ENCODE data around the gene BRCA2. TPM values are rescaled to one million over a fixed set of nuclear protein-coding genes. Genes with fewer than 3 reads are reported as not detected.

Gene BRCA2
- total RNA-seq, 1 experiment from 2014 or later: 29.8 TPM

GRCh38 chr13:32297206-32297605 lies 18.1 kb upstream of the BRCA2 start:
- no peaks in the 10 kb centered on the region for H3K27me3 ChIP-seq (replicated peaks; ENCODE audit: control insufficient read depth, insufficient read depth, low read length)
- H3K36me3 Mint-ChIP-seq (ENCODE audit: insufficient read depth, unreplicated experiment): no peaks in the 10 kb centered on the region
- no peaks in the 10 kb centered on the region for H3K36me3 ChIP-seq (ENCODE audit: control insufficient read depth, insufficient read depth, low read length)
- H3K4me3 Mint-ChIP-seq (ENCODE audit: unreplicated experiment): no peak overlapping the region
- CTCF ChIA-PET: no interaction called here
- no peak overlapping the region for H3K27ac Mint-ChIP-seq (ENCODE audit: unreplicated experiment)
- no peak for DNase-seq
- intact Hi-C loops (cut with micrococcal nuclease; ENCODE audit: unreplicated experiment): no loop called here
- no peaks in the 10 kb centered on the region for H3K9me3 Mint-ChIP-seq (ENCODE audit: unreplicated experiment)
- H3K9me3 ChIP-seq: no peaks in the 10 kb centered on the region
- H3K27me3 Mint-ChIP-seq (ENCODE audit: insufficient read depth, unreplicated experiment): no peaks in the 10 kb centered on the region
- no peaks in the 10 kb centered on the region for H3K4me1 Mint-ChIP-seq (ENCODE audit: low read depth, unreplicated experiment)
- POLR2A ChIA-PET: no interaction called here
- no peak for TF ChIP-seq CTCF (IDR thresholded peaks at IDR 0.05; ENCODE audit: insufficient read depth in 1 of 2, low read depth in 1 of 2, low read length in 1 of 2, severe bottlenecking in 1 of 2, unreplicated experiment in 1 of 2)
- BruUV-seq (replicated peaks): no TSS peak
- no peak overlapping the region for H3K4me3 ChIP-seq (ENCODE audit: low read depth, low read length)
- no peaks in the 10 kb centered on the region for H3K4me1 ChIP-seq

GRCh38 chr13:32298695-32299094 lies 16.6 kb upstream of the BRCA2 start:
- no peaks in the 10 kb centered on the region for H3K9me3 Mint-ChIP-seq (ENCODE audit: unreplicated experiment)
- no TSS peak for BruUV-seq (replicated peaks)
- Histone ChIP-seq H3K4me3 (ENCODE audit: low read depth, low read length) (no peak overlapping the region), H3K27me3 (replicated peaks; ENCODE audit: control insufficient read depth, insufficient read depth, low read length) (no peaks in the 10 kb centered on the region), H3K36me3 (ENCODE audit: control insufficient read depth, insufficient read depth, low read length) (no peaks in the 10 kb centered on the region), H3K4me1 (no peaks in the 10 kb centered on the region), H3K9me3 (no peaks in the 10 kb centered on the region)
- ChIA-PET POLR2A (no interaction called here), CTCF (no interaction called here)
- no peaks in the 10 kb centered on the region for H3K4me1 Mint-ChIP-seq (ENCODE audit: low read depth, unreplicated experiment)
- no peaks in the 10 kb centered on the region for H3K27me3 Mint-ChIP-seq (ENCODE audit: insufficient read depth, unreplicated experiment)
- intact Hi-C loops (cut with micrococcal nuclease; ENCODE audit: unreplicated experiment): no loop called here
- TF ChIP-seq CTCF (IDR thresholded peaks at IDR 0.05; ENCODE audit: insufficient read depth in 1 of 2, low read depth in 1 of 2, low read length in 1 of 2, severe bottlenecking in 1 of 2, unreplicated experiment in 1 of 2): no peak
- no peak overlapping the region for H3K4me3 Mint-ChIP-seq (ENCODE audit: unreplicated experiment)
- H3K27ac Mint-ChIP-seq (ENCODE audit: unreplicated experiment): no peak overlapping the region
- no peak for DNase-seq
- H3K36me3 Mint-ChIP-seq (ENCODE audit: insufficient read depth, unreplicated experiment): no peaks in the 10 kb centered on the region

GRCh38 chr13:32299893-32300292 lies 15.4 kb upstream of the BRCA2 start:
- no peak for TF ChIP-seq CTCF (IDR thresholded peaks at IDR 0.05; ENCODE audit: insufficient read depth in 1 of 2, low read depth in 1 of 2, low read length in 1 of 2, severe bottlenecking in 1 of 2, unreplicated experiment in 1 of 2)
- CTCF ChIA-PET: no interaction called here
- Mint-ChIP-seq H3K9me3 (ENCODE audit: unreplicated experiment) (no peaks in the 10 kb centered on the region), H3K36me3 (ENCODE audit: insufficient read depth, unreplicated experiment) (no peaks in the 10 kb centered on the region), H3K4me1 (ENCODE audit: low read depth, unreplicated experiment) (no peaks in the 10 kb centered on the region), H3K27me3 (ENCODE audit: insufficient read depth, unreplicated experiment) (no peaks in the 10 kb centered on the region), H3K27ac (ENCODE audit: unreplicated experiment) (no peak overlapping the region), H3K4me3 (ENCODE audit: unreplicated experiment) (no peak overlapping the region)
- H3K4me3 ChIP-seq (ENCODE audit: low read depth, low read length): no peak overlapping the region
- H3K27me3 ChIP-seq (replicated peaks; ENCODE audit: control insufficient read depth, insufficient read depth, low read length): no peaks in the 10 kb centered on the region
- POLR2A ChIA-PET: no interaction called here
- BruUV-seq (replicated peaks): no TSS peak
- H3K4me1 ChIP-seq: no peaks in the 10 kb centered on the region
- no peaks in the 10 kb centered on the region for H3K9me3 ChIP-seq
- DNase-seq: no peak
- intact Hi-C loops (cut with micrococcal nuclease; ENCODE audit: unreplicated experiment): no loop called here
- no peaks in the 10 kb centered on the region for H3K36me3 ChIP-seq (ENCODE audit: control insufficient read depth, insufficient read depth, low read length)
